ENCODE results near the gene PLCB4.

Gene PLCB4

DNA sequence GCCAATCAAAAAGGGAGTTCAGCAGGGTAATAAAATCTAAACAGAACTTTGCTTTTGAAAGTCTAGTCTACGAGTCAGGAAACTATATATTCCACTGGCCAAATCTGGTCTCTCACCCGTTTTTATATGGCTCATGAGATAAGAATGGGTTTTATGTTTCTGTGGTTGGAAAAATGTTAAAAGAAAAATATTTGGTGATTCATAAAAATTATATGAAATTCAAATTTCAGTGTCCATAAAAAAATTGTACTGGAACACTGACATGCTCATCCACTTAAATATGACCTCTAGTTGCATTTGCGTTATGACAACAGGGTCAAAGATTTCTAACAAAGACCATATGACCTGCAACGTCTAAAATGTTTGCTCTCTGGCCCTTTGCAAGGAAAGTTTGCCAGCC lies 423.2 kb downstream of the PLCB4 start:
- TF ChIP-seq, protein P1, sequence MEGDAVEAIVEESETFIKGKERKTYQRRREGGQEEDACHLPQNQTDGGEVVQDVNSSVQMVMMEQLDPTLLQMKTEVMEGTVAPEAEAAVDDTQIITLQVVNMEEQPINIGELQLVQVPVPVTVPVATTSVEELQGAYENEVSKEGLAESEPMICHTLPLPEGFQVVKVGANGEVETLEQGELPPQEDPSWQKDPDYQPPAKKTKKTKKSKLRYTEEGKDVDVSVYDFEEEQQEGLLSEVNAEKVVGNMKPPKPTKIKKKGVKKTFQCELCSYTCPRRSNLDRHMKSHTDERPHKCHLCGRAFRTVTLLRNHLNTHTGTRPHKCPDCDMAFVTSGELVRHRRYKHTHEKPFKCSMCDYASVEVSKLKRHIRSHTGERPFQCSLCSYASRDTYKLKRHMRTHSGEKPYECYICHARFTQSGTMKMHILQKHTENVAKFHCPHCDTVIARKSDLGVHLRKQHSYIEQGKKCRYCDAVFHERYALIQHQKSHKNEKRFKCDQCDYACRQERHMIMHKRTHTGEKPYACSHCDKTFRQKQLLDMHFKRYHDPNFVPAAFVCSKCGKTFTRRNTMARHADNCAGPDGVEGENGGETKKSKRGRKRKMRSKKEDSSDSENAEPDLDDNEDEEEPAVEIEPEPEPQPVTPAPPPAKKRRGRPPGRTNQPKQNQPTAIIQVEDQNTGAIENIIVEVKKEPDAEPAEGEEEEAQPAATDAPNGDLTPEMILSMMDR (conservative IDR thresholded peaks at IDR 0.05; ENCODE audit: low read depth, low read length) = no peak
- no peak overlapping the region for H3K4me3 ChIP-seq (ENCODE audit: low read depth, low read length)
- no peak for DNase-seq (ENCODE audit: low read depth)

DNA sequence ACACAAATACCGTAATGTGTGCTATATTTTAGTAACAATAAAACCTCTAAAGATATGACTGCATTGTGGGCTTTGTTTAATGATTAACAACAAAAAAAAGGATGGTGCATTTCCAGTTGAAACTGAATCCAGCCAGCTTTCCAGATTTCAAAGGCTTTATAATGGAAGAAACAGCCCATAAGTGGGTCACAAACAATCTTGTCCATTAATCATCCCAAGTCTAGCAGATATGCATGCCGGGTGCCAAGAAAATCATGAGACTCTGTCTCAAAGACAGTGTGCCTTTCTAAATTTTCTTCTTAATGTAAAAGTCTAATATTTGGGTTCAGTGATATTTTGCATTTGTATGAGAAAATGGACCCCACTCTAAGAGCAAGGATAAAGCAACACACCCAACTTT lies 424.9 kb downstream of the PLCB4 start:
- TF ChIP-seq, protein P1 (conservative IDR thresholded peaks at IDR 0.05; ENCODE audit: low read depth, low read length) = no peak
- DNase-seq (ENCODE audit: low read depth) = no peak

DNA sequence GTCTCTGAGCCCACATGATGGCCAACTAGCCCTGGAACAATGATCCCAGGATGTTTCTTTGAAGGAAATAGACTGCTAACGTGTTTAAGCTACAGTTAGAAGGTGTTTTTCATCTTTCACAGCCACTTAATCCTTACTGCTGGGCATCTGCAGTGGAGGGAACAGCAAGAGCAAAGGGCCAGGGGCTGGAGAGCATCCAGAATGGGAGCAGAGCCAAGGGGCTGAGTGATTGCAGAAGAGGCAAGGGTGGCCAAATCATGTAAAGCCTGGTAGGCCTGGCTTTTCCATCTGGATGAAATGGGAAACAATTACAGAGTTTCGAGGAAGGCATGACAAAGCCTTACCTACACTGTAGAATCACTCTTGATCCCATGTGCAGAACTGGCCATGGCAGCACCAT lies 426.8 kb downstream of the PLCB4 start:
- no peak overlapping the region for H3K4me3 ChIP-seq (ENCODE audit: low read depth, low read length)
- DNase-seq (ENCODE audit: low read depth) = no peak
- TF ChIP-seq, protein P1 (conservative IDR thresholded peaks at IDR 0.05; ENCODE audit: low read depth, low read length) = no peak

More for the DNA sequence above, 424.9 kb downstream of the PLCB4 start:
- no peak overlapping the region for H3K4me3 ChIP-seq (ENCODE audit: low read depth, low read length)

DNA sequence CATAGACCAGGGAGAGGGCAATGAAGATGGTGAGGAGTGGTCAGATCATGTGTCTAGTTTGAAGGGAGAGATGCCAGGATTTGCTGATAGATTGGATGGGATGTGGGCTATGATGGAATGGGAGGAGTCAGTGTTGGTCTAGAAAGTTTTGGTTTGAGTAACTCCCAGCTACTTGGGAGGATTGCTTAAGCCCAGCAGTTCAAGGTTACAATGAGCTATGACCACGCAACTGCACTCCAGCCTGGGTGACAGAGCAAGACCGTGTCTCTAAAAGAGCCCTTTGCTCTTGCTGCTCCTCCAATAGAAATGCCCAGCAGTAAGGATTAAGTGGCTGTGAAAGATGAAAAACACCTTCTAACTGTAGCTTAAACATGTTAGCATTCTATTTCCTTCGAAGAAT lies 427.3 kb downstream of the PLCB4 start:
- TF ChIP-seq, protein P1 (conservative IDR thresholded peaks at IDR 0.05; ENCODE audit: low read depth, low read length) = no peak
- DNase-seq (ENCODE audit: low read depth) = no peak
- no peak overlapping the region for H3K4me3 ChIP-seq (ENCODE audit: low read depth, low read length)

DNA sequence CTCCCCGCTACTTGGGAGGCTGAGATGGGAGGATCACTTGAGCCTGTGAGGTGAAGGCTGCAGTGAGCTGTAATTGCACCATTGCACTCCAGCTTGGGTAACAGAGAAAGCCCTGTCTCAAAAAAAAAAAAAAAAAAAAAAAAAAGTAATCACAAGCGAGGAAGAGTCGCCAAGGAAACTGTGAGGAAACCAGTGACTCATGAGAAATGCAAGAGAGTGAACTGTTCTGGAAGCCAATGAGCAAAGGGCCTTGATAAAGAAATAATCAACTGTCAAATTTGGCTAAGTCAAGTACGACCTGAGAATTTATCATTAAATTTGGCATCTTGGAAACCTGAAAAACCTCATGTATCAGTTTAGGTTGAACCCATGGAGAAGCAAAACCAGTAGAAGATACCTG lies 429.4 kb downstream of the PLCB4 start:
- DNase-seq (ENCODE audit: low read depth) = no peak
- H3K4me3 ChIP-seq (ENCODE audit: low read depth, low read length) = no peak overlapping the region
- TF ChIP-seq, protein P1 (conservative IDR thresholded peaks at IDR 0.05; ENCODE audit: low read depth, low read length) = no peak

DNA sequence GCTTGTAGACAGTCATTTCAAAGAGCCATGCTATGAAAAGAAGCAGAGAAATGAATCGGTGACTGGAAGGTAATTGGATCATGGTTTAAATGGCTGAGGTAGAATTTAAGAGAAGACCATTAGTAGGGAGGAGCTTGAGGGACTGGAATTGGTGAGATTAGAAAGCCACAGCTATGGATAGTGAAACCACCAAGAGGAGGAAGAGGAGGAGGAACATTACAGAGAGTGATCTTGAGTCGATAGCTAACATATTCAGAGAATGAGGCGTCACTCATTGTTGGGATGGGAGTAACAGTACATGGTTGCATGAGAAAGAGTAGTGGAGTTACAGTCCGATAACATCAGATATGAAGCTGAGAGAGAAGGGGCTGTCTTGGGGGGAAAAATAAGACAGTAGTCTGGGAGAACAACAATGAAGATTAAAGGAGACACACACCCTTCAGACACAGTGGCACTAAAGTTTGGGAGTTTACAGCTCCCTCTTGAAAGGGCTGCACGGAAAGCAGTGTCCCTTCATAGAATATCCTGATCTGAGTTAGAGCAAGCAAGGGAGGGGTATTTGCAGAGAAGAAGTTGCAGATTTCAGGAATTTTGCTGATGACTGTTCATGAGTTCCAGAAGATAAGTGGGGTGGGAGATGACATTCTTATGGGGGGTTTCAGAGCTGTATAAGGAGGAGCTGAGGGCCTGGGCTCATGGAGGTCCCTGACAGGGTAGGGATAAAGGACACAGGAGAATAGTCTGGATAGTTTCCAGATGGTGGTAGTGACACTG lies 430.4 kb downstream of the PLCB4 start:
- TF ChIP-seq, protein P1 (conservative IDR thresholded peaks at IDR 0.05; ENCODE audit: low read depth, low read length) = no peak
- no peak overlapping the region for H3K4me3 ChIP-seq (ENCODE audit: low read depth, low read length)
- DNase-seq (ENCODE audit: low read depth) = no peak

DNA sequence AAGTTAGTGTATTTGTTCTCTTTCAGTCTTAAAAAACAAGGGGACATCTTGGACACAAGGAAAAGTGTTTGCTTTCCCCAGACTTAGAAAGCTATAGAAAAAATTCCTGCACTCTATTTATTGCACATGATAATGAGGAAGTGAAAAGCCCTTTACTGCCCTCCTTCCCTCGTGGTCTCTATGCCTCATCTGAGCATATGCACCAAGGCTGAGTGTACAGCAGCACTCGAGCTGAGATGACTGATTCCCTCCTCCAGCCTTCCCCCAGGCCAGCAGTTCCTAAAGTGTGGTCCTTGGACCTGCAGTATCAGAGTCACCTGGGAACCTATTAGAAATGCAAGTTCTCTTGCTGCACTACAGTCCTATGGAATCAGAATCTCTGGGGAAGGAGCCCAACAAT lies 431.2 kb downstream of the PLCB4 start:
- TF ChIP-seq, protein P1 (conservative IDR thresholded peaks at IDR 0.05; ENCODE audit: low read depth, low read length) = no peak
- no peak for DNase-seq (ENCODE audit: low read depth)
- H3K4me3 ChIP-seq (ENCODE audit: low read depth, low read length) = no peak overlapping the region

All from choroid plexus epithelial cell (primary cell).